ENCODE results near the gene FARP1.

DNA sequence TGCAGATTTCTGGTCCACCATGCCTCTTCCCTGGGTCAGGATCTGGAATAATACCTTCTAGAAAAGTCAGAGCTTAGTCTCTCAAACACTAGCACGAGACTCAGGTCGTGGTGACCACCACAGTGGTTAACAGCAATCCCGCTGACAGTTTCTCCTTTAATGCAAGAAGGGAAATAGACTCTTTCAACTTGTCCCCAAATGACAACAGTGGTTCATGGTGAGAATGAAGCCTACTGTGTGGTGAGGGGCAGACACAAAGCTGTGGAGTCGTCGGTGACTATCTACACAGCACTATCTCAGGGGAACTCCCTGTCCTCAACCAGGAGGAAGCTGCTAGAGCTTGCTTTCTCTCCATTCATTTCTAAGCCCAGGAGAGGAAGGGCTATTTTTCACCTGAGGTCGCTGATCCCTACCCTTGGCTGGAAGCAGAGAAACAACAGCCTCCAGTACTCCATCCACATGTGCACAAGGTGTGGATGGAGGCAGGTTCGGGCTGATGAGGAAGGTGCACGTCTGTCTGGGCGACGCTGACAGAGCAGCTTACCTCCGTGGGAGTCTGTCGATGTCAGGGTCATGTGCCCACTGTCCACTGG, 361.6 kb downstream of the FARP1 start:
- TF ChIP-seq CTCF (IDR thresholded peaks at IDR 0.05): no peak
- no peak for TF ChIP-seq POLR2AphosphoS5 (IDR thresholded peaks at IDR 0.05)

Measured in esophagus muscularis mucosa (tissue), 3 donors.